Loucy (cell line): ENCODE results near the gene EFNB1.

Experiments used
- H2AFZ ChIP-seq: fragments of 200-600 bp; sonication (generic); 2 replicates; pipeline ENCODE4 v1.6.0; 2016; ENCODE audit warnings: antibody characterized with exemption, mild to moderate bottlenecking, low read length, moderate library complexity
- H3F3A ChIP-seq: fragments of 200-600 bp; 2 replicates; pipeline ENCODE4 v1.6.0; 2016; ENCODE audit warnings: antibody characterized with exemption, low read depth, mild to moderate bottlenecking
- H3K27me3 ChIP-seq: fragments of 200-600 bp; sonication (generic); 2 replicates; pipeline ENCODE4 v1.6.1; 2014; ENCODE audit warnings: low read length, mild to moderate bottlenecking; ENCODE audit not compliant: insufficient read depth, poor library complexity, severe bottlenecking
- H3K36me3 ChIP-seq: fragments of 200-600 bp; sonication (generic); 2 replicates; pipeline ENCODE4 v1.6.1; 2016; ENCODE audit warnings: low read length; ENCODE audit not compliant: insufficient read depth
- H3K4me1 ChIP-seq: fragments of 200-600 bp; sonication (generic); 2 replicates; pipeline ENCODE4 v1.5.1; 2014; ENCODE audit warnings: low read length, mild to moderate bottlenecking; ENCODE audit not compliant: insufficient read depth, poor library complexity, severe bottlenecking
- H3K4me2 ChIP-seq: fragments of 200-600 bp; sonication (generic); 2 replicates; pipeline ENCODE4 v1.6.0; 2014; ENCODE audit warnings: antibody characterized with exemption, low read length, low read depth, mild to moderate bottlenecking; ENCODE audit not compliant: poor library complexity, severe bottlenecking
- H3K4me3 ChIP-seq: fragments of 200-600 bp; sonication (generic); 2 replicates; pipeline ENCODE4 v1.5.1; 2014; ENCODE audit warnings: low read length, mild to moderate bottlenecking, mixed read lengths; ENCODE audit not compliant: poor library complexity, severe bottlenecking
- H3K79me2 ChIP-seq: fragments of 200-600 bp; sonication (generic); 2 replicates; pipeline ENCODE4 v1.6.1; 2014; ENCODE audit warnings: low read length; ENCODE audit not compliant: insufficient read depth
- H3K9ac ChIP-seq: fragments of 200-600 bp; sonication (generic); 2 replicates; pipeline ENCODE4 v1.6.0; 2014; ENCODE audit warnings: mild to moderate bottlenecking, low read depth, low read length, moderate library complexity; ENCODE audit not compliant: poor library complexity, severe bottlenecking
- H3K9me2 ChIP-seq: fragments of 200-600 bp; sonication (generic); replicated peaks from 2 replicates; pipeline ENCODE4 v1.6.1; 2016; ENCODE audit warnings: low read depth, low read length, mixed read lengths
- H3K9me3 ChIP-seq: fragments of 200-600 bp; sonication (generic); 2 replicates; pipeline ENCODE4 v1.6.1; 2014; ENCODE audit warnings: mild to moderate bottlenecking, antibody characterized with exemption, low read length, low read depth; ENCODE audit not compliant: insufficient read depth
- H4K20me1 ChIP-seq: fragments of 200-600 bp; sonication (generic); 2 replicates; pipeline ENCODE4 v1.6.0; 2014; ENCODE audit warnings: antibody characterized with exemption, low read length, mild to moderate bottlenecking; ENCODE audit not compliant: insufficient read depth, poor library complexity, severe bottlenecking
- CTCF ChIP-seq: fragments of 200-600 bp; sonication (generic); conservative IDR thresholded peaks from 2 replicates; pipeline ENCODE4 v1.5.1; 2014; ENCODE audit warnings: mild to moderate bottlenecking, antibody characterized with exemption, low read length
- EZH2phosphoT487 ChIP-seq: fragments of 200-600 bp; IDR thresholded peaks from 2 replicates; pipeline ENCODE4 v1.6.1; 2018; ENCODE audit warnings: antibody characterized with exemption, mild to moderate bottlenecking, moderate library complexity, borderline replicate concordance

Gene EFNB1

GRCh38 chrX:68844581-68844980 is 15.8 kb downstream of the EFNB1 start:
- H3F3A ChIP-seq: no peaks in the 10 kb centered on the region
- H3K9ac ChIP-seq: no peak overlapping the region
- no peaks in the 10 kb centered on the region for H3K9me2 ChIP-seq
- H4K20me1 ChIP-seq: no peaks in the 10 kb centered on the region
- H3K4me3 ChIP-seq: no peak overlapping the region
- H2AFZ ChIP-seq: no peak overlapping the region
- H3K4me1 ChIP-seq: no peaks in the 10 kb centered on the region
- no peaks in the 10 kb centered on the region for H3K27me3 ChIP-seq
- H3K9me3 ChIP-seq: no peaks in the 10 kb centered on the region
- no peaks in the 10 kb centered on the region for H3K36me3 ChIP-seq
- H3K4me2 ChIP-seq: no peak overlapping the region
- H3K79me2 ChIP-seq: no peaks in the 10 kb centered on the region
- TF ChIP-seq CTCF (no peak), EZH2phosphoT487 (no peak)

- no peaks in the 10 kb centered on the region for H3K36me3 ChIP-seq
- H3K9me3 ChIP-seq: no peaks in the 10 kb centered on the region
- H3K9me2 ChIP-seq: no peaks in the 10 kb centered on the region
- H3K27me3 ChIP-seq: no peaks in the 10 kb centered on the region
- H2AFZ ChIP-seq: no peak overlapping the region
- no peak overlapping the region for H3K9ac ChIP-seq
- no peaks in the 10 kb centered on the region for H3K4me1 ChIP-seq
- H3K79me2 ChIP-seq: no peaks in the 10 kb centered on the region
- no peak overlapping the region for H3K4me2 ChIP-seq
- TF ChIP-seq CTCF (no peak), EZH2phosphoT487 (no peak)
- H3K4me3 ChIP-seq: no peak overlapping the region
- no peaks in the 10 kb centered on the region for H4K20me1 ChIP-seq
- no peaks in the 10 kb centered on the region for H3F3A ChIP-seq
Observed at GRCh38 chrX:68846536-68846935, 17.7 kb downstream of the EFNB1 start.

GRCh38 chrX:68847172-68847571 is 18.4 kb downstream of the EFNB1 start:
- no peaks in the 10 kb centered on the region for H3K79me2 ChIP-seq
- H3K9ac ChIP-seq: no peak overlapping the region
- H3K4me1 ChIP-seq: no peaks in the 10 kb centered on the region
- no peak overlapping the region for H3K4me3 ChIP-seq
- no peaks in the 10 kb centered on the region for H4K20me1 ChIP-seq
- no peak overlapping the region for H2AFZ ChIP-seq
- no peaks in the 10 kb centered on the region for H3K9me2 ChIP-seq
- H3K27me3 ChIP-seq: no peaks in the 10 kb centered on the region
- TF ChIP-seq CTCF: no peak
- TF ChIP-seq EZH2phosphoT487: no peak
- H3K4me2 ChIP-seq: no peak overlapping the region
- H3K36me3 ChIP-seq: no peaks in the 10 kb centered on the region
- no peaks in the 10 kb centered on the region for H3K9me3 ChIP-seq
- no peaks in the 10 kb centered on the region for H3F3A ChIP-seq
